ENCODE data around the gene MSI2.

MSI2 gene

GRCh38 chr17:57506774-57507127 lies 250.4 kb downstream of the MSI2 start:
- DNase-seq (ENCODE audit: low read depth), result no peak

GRCh38 chr17:57507828-57508227 lies 251.5 kb downstream of the MSI2 start:
- DNase-seq (ENCODE audit: low read depth), result no peak

GRCh38 chr17:57508671-57509070 lies 252.3 kb downstream of the MSI2 start:
- no peak for DNase-seq (ENCODE audit: low read depth)

- DNase-seq (ENCODE audit: low read depth), result no peak
These were observed 255.3 kb downstream of the MSI2 start for GRCh38 chr17:57511475-57512123.

GRCh38 chr17:57512258-57512657 lies 255.9 kb downstream of the MSI2 start:
- no peak for DNase-seq (ENCODE audit: low read depth)

GRCh38 chr17:57512691-57513090 lies 256.4 kb downstream of the MSI2 start:
- DNase-seq (ENCODE audit: low read depth), result no peak

- DNase-seq (ENCODE audit: low read depth), result no peak
These were observed 257.2 kb downstream of the MSI2 start for GRCh38 chr17:57513569-57513968.

GRCh38 chr17:57514614-57515013 lies 258.3 kb downstream of the MSI2 start:
- no peak for DNase-seq (ENCODE audit: low read depth)

GRCh38 chr17:57515662-57516211 lies 259.4 kb downstream of the MSI2 start:
- no peak for DNase-seq (ENCODE audit: low read depth)

- DNase-seq (ENCODE audit: low read depth), result no peak
These were observed 260.2 kb downstream of the MSI2 start for GRCh38 chr17:57516290-57517230.

- DNase-seq (ENCODE audit: low read depth), result no peak
These were observed 260.9 kb downstream of the MSI2 start for GRCh38 chr17:57517273-57517631.

- no peak for DNase-seq (ENCODE audit: low read depth)
These were observed 261.5 kb downstream of the MSI2 start for GRCh38 chr17:57517632-57518456.

- DNase-seq (ENCODE audit: low read depth), result peak; percentile 79
These were observed 262.6 kb downstream of the MSI2 start for GRCh38 chr17:57518587-57519581.

GRCh38 chr17:57519800-57520199 lies 263.5 kb downstream of the MSI2 start:
- no peak for DNase-seq (ENCODE audit: low read depth)

GRCh38 chr17:57521606-57522005 lies 265.3 kb downstream of the MSI2 start:
- no peak for DNase-seq (ENCODE audit: low read depth)

GRCh38 chr17:57522042-57523005 lies 266.0 kb downstream of the MSI2 start:
- no peak for DNase-seq (ENCODE audit: low read depth)

- peak; percentile 71 for DNase-seq (ENCODE audit: low read depth)
These were observed 267.8 kb downstream of the MSI2 start for GRCh38 chr17:57523926-57524632.

- no peak for DNase-seq (ENCODE audit: low read depth)
These were observed 268.7 kb downstream of the MSI2 start for GRCh38 chr17:57524839-57525568.
